Activated CD8-positive, alpha-beta memory T cell treated with anti-CD3 and anti-CD28 coated beads, Interleukin-2, amount 10 ng/mL, durations not matched to agents 7 days and 5 days (primary cell): ENCODE results near the gene LRP11. TPM values are rescaled to one million over a fixed set of nuclear protein-coding genes. Genes with fewer than 3 reads are reported as not detected.
A peak's percentile ranks its signal among the peaks of the same experiment; 100 is the strongest.
"Not testable (repeated sequence)": the region's sequence is repeated elsewhere in the genome, so short reads cannot be mapped to it uniquely, and the experiment has no call there.

Experiments used
- ATAC-seq: fragments of 150-1000 bp; cut with Tn5 transposase; one replicate; pipeline ENCODE4 v1.10.0; 2021; ENCODE audit warnings: moderate library complexity
- CTCF ChIA-PET: fragments of 350-600 bp; sonication (Branson Sonifier 250); formaldehyde crosslinking; loops from one replicate; lab custom pipeline; 2021; ENCODE audit warnings: antibody characterized with exemption; lab: Charles Lee
- DNase-seq: peaks from one replicate; pipeline ENCODE4 v3.0.0-alpha.2; 2020
- H3K27ac Mint-ChIP-seq: one replicate; pipeline ENCODE4 v1.8.0; 2021; ENCODE audit warnings: mild to moderate bottlenecking, mixed read lengths
- H3K27me3 Mint-ChIP-seq: one replicate; pipeline ENCODE4 v1.8.0; 2021; ENCODE audit warnings: mixed read lengths
- H3K36me3 Mint-ChIP-seq: one replicate; pipeline ENCODE4 v1.8.0; 2021; ENCODE audit warnings: mild to moderate bottlenecking, mixed read lengths
- H3K4me1 Mint-ChIP-seq: one replicate; pipeline ENCODE4 v1.8.0; 2021; ENCODE audit warnings: mixed read lengths
- H3K4me3 Mint-ChIP-seq: one replicate; pipeline ENCODE4 v1.8.0; 2021; ENCODE audit warnings: mild to moderate bottlenecking, moderate library complexity, mixed read lengths
- H3K9me3 Mint-ChIP-seq: one replicate; pipeline ENCODE4 v1.8.0; 2022; ENCODE audit warnings: low read depth, mixed read lengths
- total RNA-seq, 2 experiments: library from RNA; stranded (reverse); gene quantifications; one replicate each; pipeline ENCODE4 v1.2.3, GENCODE V29; 2021

Gene LRP11
- total RNA-seq, 2 experiments from 2014 or later, result 2.9 to 3.1 TPM

DNA sequence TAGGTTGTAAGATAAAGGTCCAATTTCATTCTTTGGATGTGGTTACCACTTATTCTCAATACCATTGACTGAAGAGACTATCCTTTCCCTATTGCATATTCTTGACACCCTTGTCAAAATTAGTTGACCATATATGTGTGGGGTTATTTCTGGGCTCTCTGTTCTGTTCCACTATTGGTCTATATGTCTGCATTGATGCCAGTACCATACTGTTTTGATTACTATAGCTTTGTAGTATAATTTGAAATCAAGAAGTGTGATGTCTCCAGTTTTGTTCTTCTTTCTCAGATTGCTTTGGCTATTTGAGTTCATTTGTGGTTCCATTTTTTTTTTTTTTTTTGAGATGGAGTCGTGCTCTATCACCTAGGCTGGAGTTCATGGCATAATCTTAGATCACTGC is 8.1 kb upstream of the LRP11 start:
- CTCF ChIA-PET, result no interaction called here
- Mint-ChIP-seq H3K4me3 (no peak overlapping the region), H3K4me1 (no peaks in the 10 kb centered on the region), H3K9me3 (peaks cover 5% of the 10 kb centered on the region), H3K36me3 (no peaks in the 10 kb centered on the region), H3K27me3 (peaks cover 60% of the 10 kb centered on the region), H3K27ac (no peak overlapping the region)
- ATAC-seq (no peak), DNase-seq (no peak)

DNA sequence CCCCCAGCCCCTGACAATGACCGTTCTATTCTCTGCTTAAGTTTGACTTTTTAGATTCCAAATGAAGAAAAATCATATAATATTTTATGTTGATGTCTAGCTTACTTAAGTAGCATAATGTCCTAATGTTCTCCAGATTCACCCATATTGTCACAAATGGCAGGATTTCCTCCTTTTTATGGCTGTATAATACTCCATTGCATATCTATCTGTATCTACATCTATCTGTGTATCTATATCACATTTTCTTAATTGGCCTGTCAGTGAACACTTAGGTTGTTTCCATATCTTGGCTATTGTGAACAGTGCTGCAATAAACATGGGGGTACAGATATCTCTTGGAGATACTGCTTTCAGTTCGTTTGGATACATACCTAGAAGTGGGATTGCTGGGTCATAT is 7.0 kb upstream of the LRP11 start:
- DNase-seq (no peak), ATAC-seq (no peak)
- CTCF ChIA-PET, result interaction anchor here (0.6 to 1.6 kb wide), 2 partner anchors 36 to 136 kb away, joined by 3 to 4 read pairs; no protein-coding TSS in a partner anchor
- Mint-ChIP-seq H3K27me3 (peaks cover 52% of the 10 kb centered on the region), H3K4me1 (no peaks in the 10 kb centered on the region), H3K4me3 (no peak overlapping the region), H3K9me3 (peaks cover 5% of the 10 kb centered on the region), H3K27ac (no peak overlapping the region), H3K36me3 (no peaks in the 10 kb centered on the region)

DNA sequence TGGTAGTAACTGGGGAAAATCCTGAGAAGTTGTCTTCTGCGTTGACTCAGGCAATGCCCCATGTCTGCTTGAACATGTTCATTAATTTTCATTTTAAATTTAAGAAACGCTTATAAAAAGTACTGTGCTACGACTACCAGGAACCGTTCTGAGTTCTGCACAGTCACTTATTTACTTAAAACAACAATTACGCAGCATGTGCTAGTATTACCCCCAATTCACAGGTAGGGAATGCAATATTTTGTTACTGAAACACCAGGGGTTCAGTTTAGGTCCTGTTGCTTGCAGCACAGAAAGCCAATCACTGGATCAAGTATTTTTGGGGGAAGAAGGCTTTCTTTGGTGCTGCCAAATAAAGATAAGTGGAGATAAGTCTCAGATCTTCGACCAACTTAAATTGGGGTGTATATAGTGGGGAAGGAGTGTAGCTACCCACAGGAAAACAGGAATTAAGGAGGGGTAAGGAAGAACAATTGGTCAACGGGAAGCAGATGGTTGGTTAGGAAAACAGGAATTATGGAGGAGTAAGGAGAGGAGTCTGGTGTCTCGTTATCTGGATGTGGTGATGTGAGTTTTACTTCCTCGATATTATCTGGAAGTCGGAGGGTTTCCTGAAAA is 5.2 kb upstream of the LRP11 start:
- H3K9me3 Mint-ChIP-seq, result peaks cover 5% of the 10 kb centered on the region
- H3K27me3 Mint-ChIP-seq, result peaks cover 44% of the 10 kb centered on the region
- ATAC-seq (no peak), DNase-seq (no peak)
- H3K36me3 Mint-ChIP-seq, result no peaks in the 10 kb centered on the region
- peaks cover 6% of the 10 kb centered on the region for H3K4me1 Mint-ChIP-seq
- CTCF ChIA-PET, result interaction anchor here (1.3 to 1.6 kb wide), 2 partner anchors 34 kb away, joined by 4 to 5 read pairs; no protein-coding TSS in a partner anchor
- H3K4me3 Mint-ChIP-seq, result no peak overlapping the region
- no peak overlapping the region for H3K27ac Mint-ChIP-seq

DNA sequence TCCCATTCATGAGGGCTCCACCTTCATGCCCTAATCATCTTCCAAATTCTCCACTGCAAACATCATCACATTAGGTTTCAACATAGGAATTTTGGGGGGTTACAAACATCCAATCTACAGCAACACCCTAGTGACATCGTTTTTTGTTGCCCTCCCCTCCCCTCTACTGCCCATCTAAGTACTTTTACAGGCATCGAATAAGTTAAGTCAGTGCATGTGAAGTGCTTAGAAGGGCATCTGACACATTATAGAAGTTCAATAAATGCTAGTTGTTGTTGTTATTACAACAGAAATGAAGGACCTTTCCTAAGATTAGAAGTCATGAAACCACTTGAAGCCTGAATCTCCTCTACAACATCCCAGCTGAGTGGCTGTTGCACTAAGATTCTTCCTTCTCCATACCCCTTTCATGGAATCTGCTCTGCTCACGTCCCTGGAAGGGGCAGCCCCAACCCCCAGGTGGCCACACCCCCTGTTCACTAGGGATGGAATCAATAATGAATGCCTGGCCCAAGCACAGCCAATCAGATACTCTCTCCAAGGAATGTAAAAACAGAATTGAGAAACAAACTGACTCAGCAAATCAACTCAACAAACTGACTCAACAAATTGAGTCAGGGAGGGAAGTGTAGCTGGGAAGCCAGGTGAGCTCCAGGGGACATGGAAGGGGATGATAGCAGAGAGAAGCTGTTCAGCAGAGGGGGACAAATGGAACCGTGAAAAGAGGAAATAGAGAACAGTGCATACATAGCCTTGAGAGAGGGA is 3.9 kb upstream of the LRP11 start:
- H3K4me3 Mint-ChIP-seq, result no peak overlapping the region
- no peak for DNase-seq
- H3K4me1 Mint-ChIP-seq, result peaks cover 7% of the 10 kb centered on the region
- peaks cover 5% of the 10 kb centered on the region for H3K9me3 Mint-ChIP-seq
- no peaks in the 10 kb centered on the region for H3K36me3 Mint-ChIP-seq
- peaks cover 32% of the 10 kb centered on the region for H3K27me3 Mint-ChIP-seq
- no peak overlapping the region for H3K27ac Mint-ChIP-seq
- no peak for ATAC-seq
- CTCF ChIA-PET, result interaction anchor here (1.3 kb wide), 1 partner anchor 33 kb away, joined by 5 read pairs; no protein-coding TSS in a partner anchor

DNA sequence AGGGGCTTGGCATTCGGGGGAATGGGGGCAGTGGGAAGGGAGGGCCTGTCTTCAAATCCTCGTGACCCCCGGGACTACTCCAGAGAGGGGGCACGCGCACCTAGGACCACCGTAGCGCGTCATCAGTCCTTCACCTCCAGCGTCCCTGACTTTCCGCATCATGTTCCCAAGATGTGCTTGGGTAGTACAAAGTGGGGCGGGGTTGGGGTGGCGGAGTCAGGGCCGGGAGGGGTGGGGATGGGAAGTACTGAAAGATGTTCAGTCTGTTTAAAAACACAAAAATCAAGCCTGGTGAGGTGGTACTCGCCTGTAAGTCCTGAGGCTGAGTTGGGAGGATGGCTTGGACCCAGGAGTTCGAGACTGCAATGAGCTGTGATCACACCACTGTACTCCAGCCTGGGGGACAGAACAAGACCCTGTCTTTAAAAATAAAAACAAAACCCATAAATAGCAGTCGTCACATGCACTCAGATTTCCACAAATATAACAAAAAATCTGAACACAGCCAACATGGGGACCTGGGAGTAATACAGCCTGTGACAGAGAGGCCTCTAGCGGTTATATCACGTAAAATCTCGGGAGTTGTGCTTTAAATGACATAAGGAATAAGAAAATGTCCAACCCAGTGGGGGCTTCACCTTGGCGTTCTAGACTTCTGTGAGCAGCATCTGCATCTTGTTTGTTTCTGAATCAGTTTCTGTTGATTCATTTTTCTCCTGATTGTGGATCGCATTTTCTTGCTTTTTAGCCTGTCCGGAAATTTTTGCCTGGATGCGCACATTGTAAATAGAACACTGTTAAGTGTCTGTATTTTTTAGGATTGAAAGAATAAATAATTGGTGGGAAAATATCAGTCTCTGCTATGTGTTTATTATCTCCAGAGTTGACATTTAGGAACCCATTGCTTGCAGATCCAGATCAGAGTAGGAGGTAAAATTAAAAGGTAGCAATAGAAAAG is 698 bp upstream of the LRP11 start:
- peak; percentile 51 for DNase-seq
- ATAC-seq, result no peak
- no peak overlapping the region for H3K27ac Mint-ChIP-seq
- CTCF ChIA-PET, result interaction anchor here (1.0 to 2.4 kb wide), 10 partner anchors 8 to 30 kb away, joined by 3 to 13 read pairs (median 4); no protein-coding TSS in a partner anchor
- H3K4me3 Mint-ChIP-seq, result peak overlapping the region; percentile 45
- no peaks in the 10 kb centered on the region for H3K9me3 Mint-ChIP-seq
- peaks cover 20% of the 10 kb centered on the region for H3K4me1 Mint-ChIP-seq
- no peaks in the 10 kb centered on the region for H3K36me3 Mint-ChIP-seq
- H3K27me3 Mint-ChIP-seq, result peaks cover 38% of the 10 kb centered on the region

DNA sequence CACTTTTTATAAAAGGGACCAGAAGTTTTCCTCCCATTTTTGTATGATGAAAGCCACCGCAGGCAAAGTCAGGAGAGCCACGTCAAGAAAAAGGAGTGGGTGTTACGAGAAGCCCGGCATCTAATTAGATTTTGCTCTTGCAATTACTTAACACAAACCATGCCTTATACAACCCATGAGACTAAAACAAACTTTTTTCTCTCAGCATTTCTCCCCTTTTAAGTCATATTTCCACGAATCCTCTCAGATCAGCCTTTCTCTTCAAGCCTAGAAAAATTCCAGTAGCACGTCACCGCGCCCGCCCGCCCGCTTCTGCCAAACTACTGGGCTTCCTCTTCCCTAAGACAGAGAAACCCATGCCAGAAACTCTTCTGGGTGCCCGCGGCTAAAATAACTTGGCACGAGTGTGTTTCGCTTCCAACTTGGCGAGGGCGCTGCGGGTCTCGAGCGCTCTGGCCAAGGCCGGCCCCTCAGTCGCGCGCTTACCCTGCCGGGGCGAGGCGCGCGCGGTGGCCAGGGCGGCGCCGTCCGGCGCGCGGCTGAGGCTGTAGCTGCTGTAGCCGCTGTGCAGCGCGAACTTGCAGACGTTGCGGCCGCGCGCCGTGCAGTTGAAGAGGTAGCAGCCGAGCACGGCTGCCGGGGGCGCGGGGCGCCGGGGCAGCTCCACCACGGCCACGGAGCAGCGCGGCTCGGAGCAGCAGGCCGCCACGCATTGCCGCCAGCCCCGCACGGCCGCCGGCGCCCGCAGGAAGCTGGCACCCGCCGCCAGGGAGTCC is 1.0 kb downstream of the LRP11 start:
- ATAC-seq (peak; percentile 24), DNase-seq (peak; percentile 50)
- Mint-ChIP-seq H3K9me3 (no peaks in the 10 kb centered on the region), H3K4me1 (peaks cover 20% of the 10 kb centered on the region), H3K27ac (peak overlapping the region; percentile 33), H3K4me3 (peak overlapping the region; percentile 74), H3K36me3 (no peaks in the 10 kb centered on the region), H3K27me3 (peaks cover 24% of the 10 kb centered on the region)
- CTCF ChIA-PET, result interaction anchor here (0.9 to 1.6 kb wide), 5 partner anchors 10 to 113 kb away, joined by 3 to 6 read pairs (median 4); partner anchors contain the start of gene PCMT1

DNA sequence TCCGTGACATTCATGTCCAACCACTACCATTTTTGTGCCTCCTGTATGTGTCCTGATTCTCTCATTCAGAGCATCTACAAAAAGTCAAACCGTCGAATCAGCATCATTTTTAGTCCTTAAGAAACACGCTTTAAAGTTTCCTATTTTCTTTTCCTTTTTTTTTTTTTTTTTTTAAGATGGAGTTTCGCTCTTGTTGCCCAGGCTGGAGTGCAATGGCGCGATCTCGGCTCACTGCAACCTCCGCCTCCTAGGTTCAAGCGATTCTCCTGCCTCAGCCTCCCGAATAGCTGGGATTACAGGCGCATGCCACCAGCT is 1.8 kb downstream of the LRP11 start:
- H3K4me1 Mint-ChIP-seq, result peaks cover 20% of the 10 kb centered on the region
- H3K36me3 Mint-ChIP-seq, H3K27ac Mint-ChIP-seq, H3K4me3 Mint-ChIP-seq, DNase-seq, ATAC-seq, H3K9me3 Mint-ChIP-seq: not testable (repeated sequence)
- CTCF ChIA-PET, result interaction anchor here (0.7 to 1.6 kb wide), 3 partner anchors 9 to 508 kb away, joined by 3 to 6 read pairs (median 5); no protein-coding TSS in a partner anchor
- H3K27me3 Mint-ChIP-seq, result peaks cover 23% of the 10 kb centered on the region

DNA sequence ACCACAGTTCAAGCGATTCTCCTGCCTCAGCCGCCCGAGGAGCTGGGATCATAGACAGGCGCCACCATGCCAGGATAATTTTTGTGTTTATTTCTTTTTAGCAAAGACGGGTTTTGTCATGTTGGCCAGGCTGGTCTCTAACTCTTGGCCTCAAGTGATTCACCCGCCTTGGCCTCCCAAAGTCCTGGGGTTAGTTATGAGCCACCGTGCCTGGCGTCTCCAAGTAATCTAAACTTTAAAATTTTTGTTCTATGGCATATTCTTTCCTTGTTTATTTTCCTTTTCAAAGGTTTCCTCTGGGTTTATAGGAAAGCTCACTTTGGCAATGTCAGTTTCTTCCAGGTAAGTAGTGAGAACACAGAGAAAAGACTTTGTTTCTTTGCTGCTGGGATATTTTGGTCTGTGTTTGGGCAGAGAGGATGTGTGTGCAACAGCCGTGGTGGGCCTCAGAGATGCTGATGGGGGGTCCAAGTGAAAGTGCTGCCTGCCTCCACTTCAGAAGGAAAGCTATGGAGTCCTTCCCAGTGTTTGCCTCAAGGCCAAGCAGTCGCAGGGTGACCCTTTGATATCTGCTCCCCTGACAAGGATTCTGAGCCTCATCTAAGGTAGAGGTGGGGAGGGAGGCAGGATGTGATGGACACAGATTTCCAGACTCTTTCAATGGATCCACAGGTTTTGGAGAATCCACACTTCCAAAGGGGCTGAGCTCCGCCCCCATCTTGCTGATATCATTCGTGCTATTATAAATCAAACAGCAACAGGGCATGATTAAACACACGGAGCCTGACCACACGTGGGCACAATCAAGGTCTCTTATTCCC is 2.3 kb downstream of the LRP11 start:
- CTCF ChIA-PET, result interaction anchor here (0.6 to 1.6 kb wide), 3 partner anchors 9 to 508 kb away, joined by 3 to 5 read pairs (median 3); no protein-coding TSS in a partner anchor
- H3K27ac Mint-ChIP-seq, result no peak overlapping the region
- no peaks in the 10 kb centered on the region for H3K9me3 Mint-ChIP-seq
- no peak for ATAC-seq
- H3K36me3 Mint-ChIP-seq, result no peaks in the 10 kb centered on the region
- DNase-seq, result no peak
- no peak overlapping the region for H3K4me3 Mint-ChIP-seq
- H3K27me3 Mint-ChIP-seq, result peaks cover 23% of the 10 kb centered on the region
- peaks cover 20% of the 10 kb centered on the region for H3K4me1 Mint-ChIP-seq

DNA sequence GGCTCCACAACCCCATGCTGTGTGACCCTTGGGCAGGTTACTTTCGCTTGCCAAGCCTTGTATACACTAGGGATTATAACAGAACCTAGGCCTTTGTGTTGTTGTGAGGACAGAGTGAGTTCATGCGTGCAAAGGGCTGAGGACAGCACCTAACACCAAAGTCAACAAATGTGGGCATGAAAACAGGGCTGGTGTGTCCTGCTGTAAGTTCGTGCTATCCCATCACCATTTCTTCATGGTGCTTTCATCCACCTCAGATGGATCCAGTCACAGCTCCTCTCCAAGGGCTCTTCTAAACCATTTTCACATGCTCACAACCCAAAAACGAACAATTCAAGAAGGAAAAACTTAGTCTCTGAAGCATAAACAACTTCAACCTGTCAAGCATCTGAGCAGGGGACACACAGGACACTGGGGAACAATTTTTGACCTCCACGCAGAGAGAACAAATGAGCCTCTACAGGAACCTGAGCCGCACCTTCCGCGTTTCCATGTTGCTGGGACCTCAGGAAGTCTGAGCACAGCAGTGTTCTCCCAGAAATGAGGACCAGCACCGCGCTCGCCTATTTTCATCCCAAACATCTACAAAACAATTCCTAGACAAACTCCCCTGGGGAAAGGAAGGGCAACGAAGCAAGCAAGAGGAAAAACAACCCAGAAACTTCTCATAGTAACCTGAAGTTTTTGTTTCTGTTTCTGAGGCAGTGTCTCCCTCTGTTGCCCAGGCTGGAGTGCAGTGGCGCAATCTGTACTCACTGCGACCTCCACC is 3.1 kb downstream of the LRP11 start:
- no peaks in the 10 kb centered on the region for H3K36me3 Mint-ChIP-seq
- peaks cover 26% of the 10 kb centered on the region for H3K27me3 Mint-ChIP-seq
- H3K27ac Mint-ChIP-seq, result no peak overlapping the region
- no peak overlapping the region for H3K4me3 Mint-ChIP-seq
- no peak for DNase-seq
- H3K4me1 Mint-ChIP-seq, result peaks cover 20% of the 10 kb centered on the region
- no peak for ATAC-seq
- CTCF ChIA-PET, result interaction anchor here (0.6 to 1.6 kb wide), 3 partner anchors 8 to 18 kb away, joined by 3 to 5 read pairs (median 3); no protein-coding TSS in a partner anchor
- H3K9me3 Mint-ChIP-seq, result no peaks in the 10 kb centered on the region

DNA sequence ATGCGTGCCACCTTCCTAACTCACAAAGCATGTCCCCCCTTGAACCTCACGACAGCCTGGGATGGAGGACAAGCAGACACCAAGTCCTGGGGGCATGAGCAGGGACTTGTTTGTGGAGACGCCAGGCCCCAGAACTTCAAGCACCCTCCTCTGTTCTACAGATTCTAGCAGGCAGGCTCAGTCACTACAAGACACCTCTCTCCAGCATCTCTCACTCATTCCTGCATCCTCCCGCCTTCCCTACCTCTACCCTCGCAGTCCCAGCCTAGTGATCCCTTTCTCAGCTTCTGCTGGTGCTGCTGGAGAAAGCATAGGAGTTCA is 3.7 kb downstream of the LRP11 start:
- Mint-ChIP-seq H3K27me3 (peaks cover 29% of the 10 kb centered on the region), H3K36me3 (no peaks in the 10 kb centered on the region), H3K27ac (no peak overlapping the region), H3K9me3 (no peaks in the 10 kb centered on the region), H3K4me3 (no peak overlapping the region), H3K4me1 (peaks cover 20% of the 10 kb centered on the region)
- ATAC-seq (no peak), DNase-seq (no peak)
- CTCF ChIA-PET, result interaction anchor here (1.0 kb wide), 1 partner anchor 18 kb away, joined by 3 read pairs; no protein-coding TSS in a partner anchor

DNA sequence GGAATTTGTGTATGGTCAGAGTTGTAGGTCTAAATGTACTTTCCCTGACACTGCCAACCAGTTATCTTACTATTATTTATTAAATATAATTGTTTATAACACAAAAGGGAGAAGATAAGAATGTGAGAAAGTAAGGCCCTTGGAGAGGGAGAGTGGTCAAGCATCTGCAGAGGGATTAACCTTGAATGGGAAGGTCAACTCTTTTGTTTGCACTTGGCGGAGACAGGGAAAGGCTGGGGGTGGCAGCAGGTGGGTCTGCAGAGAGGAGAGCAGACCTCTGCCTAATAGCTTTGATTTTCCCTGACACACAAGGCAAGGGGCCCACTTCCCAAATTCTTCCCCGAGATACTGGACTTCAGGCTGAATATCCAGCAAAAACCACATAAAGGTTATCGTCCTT is 4.2 kb downstream of the LRP11 start:
- H3K27me3 Mint-ChIP-seq, result peaks cover 30% of the 10 kb centered on the region
- peaks cover 22% of the 10 kb centered on the region for H3K4me1 Mint-ChIP-seq
- DNase-seq, result no peak
- ATAC-seq, result no peak
- no peaks in the 10 kb centered on the region for H3K36me3 Mint-ChIP-seq
- H3K9me3 Mint-ChIP-seq, result no peaks in the 10 kb centered on the region
- no peak overlapping the region for H3K4me3 Mint-ChIP-seq
- H3K27ac Mint-ChIP-seq, result no peak overlapping the region
- CTCF ChIA-PET, result interaction anchor here (1.0 kb wide), 1 partner anchor 17 kb away, joined by 3 read pairs; no protein-coding TSS in a partner anchor
